ENCODE results near the gene SERTM1. TPM values are rescaled to one million over a fixed set of nuclear protein-coding genes. Genes with fewer than 3 reads are reported as not detected.
A peak's percentile ranks its signal among the peaks of the same experiment; 100 is the strongest.

Gene SERTM1
- total RNA-seq, 1 donor, result under 0.01 TPM

DNA sequence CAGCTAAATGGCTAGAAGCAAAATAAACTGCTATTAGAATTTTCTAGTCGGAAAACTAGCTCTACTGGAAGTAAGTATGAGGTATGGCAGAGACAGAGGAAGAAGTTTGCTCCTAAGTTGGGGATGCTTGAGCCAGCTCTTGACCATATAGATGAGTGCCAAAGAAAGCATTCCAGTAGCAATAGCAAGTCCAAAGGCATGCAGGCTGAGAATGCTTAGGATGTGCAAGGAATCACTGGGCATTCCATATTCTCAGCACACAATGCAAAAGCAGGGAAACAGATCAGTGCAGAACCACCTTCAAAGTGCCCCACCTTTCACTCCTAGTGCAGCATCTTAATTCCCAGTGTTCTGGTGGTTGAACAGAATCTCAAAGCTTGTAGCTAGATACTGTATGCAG lies 32.9 kb downstream of the SERTM1 start:
- DNase-seq (ENCODE audit: low read depth), result peak; percentile 92
- TF ChIP-seq, protein P1, sequence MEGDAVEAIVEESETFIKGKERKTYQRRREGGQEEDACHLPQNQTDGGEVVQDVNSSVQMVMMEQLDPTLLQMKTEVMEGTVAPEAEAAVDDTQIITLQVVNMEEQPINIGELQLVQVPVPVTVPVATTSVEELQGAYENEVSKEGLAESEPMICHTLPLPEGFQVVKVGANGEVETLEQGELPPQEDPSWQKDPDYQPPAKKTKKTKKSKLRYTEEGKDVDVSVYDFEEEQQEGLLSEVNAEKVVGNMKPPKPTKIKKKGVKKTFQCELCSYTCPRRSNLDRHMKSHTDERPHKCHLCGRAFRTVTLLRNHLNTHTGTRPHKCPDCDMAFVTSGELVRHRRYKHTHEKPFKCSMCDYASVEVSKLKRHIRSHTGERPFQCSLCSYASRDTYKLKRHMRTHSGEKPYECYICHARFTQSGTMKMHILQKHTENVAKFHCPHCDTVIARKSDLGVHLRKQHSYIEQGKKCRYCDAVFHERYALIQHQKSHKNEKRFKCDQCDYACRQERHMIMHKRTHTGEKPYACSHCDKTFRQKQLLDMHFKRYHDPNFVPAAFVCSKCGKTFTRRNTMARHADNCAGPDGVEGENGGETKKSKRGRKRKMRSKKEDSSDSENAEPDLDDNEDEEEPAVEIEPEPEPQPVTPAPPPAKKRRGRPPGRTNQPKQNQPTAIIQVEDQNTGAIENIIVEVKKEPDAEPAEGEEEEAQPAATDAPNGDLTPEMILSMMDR (IDR thresholded peaks at IDR 0.05; ENCODE audit: insufficient read depth, low read length), result no peak
- H3K4me3 ChIP-seq (ENCODE audit: low read depth, low read length), result no peak overlapping the region

DNA sequence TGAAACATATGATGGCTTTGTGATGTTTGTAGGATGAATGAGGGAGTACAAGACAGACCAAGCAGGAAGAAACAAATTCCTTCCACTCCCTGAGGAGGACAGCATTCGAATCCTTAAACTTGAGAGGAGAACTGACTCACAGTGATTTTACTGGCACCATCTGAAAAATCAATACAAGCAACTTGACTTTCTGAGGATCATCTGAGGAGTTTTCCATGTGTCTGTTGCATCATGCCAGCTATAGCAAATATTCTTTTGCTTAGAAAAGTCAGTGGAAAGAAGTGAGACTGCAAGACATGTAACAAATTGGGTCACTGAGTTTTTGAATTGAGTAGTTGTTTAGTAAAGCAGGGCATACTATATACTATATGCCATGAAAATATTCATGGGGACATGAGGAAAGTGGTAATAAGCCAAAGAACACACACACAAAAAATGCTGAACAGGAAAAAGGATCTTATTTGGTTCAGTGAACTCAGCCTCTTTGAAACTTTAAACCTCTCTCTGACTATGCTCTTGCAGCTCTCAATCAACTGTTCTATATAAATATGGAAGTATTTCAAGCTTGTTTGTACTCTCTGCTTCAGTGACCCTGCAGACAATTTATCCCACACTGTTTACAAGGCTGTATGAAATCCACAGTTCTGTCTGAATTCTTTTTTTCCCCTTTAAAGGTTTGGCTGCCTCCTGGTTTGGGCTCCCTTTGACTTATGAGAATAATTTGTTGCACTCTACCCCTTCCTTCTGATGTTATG lies 35.5 kb downstream of the SERTM1 start:
- DNase-seq (ENCODE audit: low read depth), result peak; percentile 22
- TF ChIP-seq, protein P1 (IDR thresholded peaks at IDR 0.05; ENCODE audit: insufficient read depth, low read length), result no peak
- no peak overlapping the region for H3K4me3 ChIP-seq (ENCODE audit: low read depth, low read length)

DNA sequence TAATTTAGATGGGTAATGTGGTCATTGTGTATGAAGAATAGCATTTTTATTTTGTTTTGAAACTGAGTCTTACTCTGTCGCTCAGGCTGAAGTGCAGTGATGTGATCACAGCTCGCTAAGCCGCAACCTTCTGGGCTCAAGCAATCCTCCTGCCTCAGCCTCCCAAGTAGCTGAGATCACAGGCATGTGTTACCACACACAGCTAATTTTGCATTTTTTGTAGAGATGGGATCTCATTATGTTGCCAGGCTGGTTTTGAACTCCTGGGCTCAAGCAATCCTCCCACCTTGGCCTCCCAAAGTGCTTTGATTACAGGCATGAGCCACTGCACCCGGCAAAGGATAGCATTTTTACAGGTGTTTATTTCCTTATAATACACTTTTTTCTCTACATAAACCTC lies 36.6 kb downstream of the SERTM1 start:
- DNase-seq (ENCODE audit: low read depth), result no peak
- no peak overlapping the region for H3K4me3 ChIP-seq (ENCODE audit: low read depth, low read length)
- TF ChIP-seq, protein P1 (IDR thresholded peaks at IDR 0.05; ENCODE audit: insufficient read depth, low read length), result no peak

DNA sequence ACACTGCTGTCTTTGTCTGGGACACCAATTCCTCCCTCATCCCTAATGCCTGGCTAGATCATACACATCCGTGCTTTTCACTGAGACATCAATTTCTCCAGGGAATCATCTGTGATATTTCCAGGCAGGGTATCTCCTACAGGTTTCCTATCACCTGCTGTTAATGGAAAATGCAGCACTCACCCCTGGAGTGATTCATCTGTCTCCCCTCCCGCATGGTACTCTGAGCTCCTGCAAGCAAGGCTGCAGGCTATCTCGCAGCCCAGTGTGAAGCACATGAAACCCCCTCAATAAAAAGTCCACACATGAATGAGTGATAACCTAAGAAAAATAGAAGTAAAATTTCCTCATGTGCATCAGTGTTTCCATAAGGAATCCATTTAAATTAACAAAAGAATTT lies 38.5 kb downstream of the SERTM1 start:
- no peak overlapping the region for H3K4me3 ChIP-seq (ENCODE audit: low read depth, low read length)
- DNase-seq (ENCODE audit: low read depth), result no peak
- TF ChIP-seq, protein P1 (IDR thresholded peaks at IDR 0.05; ENCODE audit: insufficient read depth, low read length), result no peak

DNA sequence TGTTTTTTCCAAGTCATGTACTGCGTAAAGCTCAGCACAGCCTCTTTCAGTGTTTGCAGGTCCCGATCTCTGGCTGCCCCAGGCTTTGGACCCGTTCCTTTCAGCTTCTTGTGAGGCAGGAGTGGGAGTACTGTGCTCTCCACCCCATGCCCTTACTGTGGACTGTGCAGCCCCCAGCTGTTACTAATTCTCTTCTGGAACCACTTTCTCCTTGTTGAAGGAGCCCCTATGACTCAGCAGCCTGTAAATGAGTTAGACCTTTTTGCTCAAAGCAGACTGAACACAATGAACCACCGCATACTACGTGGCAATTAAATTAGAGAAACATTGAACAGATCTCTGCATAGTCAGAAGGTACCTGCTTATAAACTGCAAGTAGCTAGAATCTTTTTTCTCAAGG lies 39.0 kb downstream of the SERTM1 start:
- DNase-seq (ENCODE audit: low read depth), result peak; percentile 92
- TF ChIP-seq, protein P1 (IDR thresholded peaks at IDR 0.05; ENCODE audit: insufficient read depth, low read length), result no peak
- peak overlapping the region; percentile 4 for H3K4me3 ChIP-seq (ENCODE audit: low read depth, low read length)

DNA sequence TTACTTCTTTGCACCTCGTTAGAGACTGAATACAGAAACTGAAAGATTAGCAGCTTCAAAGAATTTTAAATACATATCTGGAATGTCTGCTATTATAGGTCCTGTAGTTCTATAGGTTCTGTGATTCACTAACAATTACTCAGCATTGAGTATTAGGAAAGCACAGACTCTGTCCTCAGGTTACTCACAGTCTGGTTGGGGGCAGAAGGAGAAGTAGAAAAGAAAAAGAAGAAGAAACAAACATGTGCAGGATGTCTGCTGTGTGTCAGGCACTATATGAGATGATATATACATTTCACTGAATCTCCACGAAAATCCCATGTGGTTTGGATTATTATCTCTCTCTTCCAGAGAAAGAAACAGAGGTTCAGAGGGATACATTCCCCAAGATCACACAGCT lies 40.1 kb downstream of the SERTM1 start:
- TF ChIP-seq, protein P1 (IDR thresholded peaks at IDR 0.05; ENCODE audit: insufficient read depth, low read length), result no peak
- DNase-seq (ENCODE audit: low read depth), result peak; percentile 21

DNA sequence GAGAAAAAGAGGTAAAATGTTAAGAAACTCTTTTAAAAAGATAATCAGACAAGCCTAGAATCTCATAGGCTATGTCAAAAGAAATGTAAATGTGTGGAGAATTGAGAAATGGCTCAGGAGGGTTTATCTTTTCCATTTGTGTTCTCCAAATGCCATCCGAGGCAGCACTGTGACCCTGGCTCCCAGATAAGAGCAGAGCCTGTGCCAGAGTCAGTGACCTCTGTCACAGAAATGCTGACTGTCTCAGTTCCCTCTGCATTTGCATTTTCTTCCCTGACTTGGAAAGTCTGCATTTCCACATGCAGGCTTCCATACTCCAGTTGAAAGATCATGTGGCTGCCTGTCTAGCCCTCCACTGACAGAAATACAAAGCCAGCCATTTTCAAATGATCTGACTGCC lies 42.0 kb downstream of the SERTM1 start:
- no peak for DNase-seq (ENCODE audit: low read depth)
- TF ChIP-seq, protein P1 (IDR thresholded peaks at IDR 0.05; ENCODE audit: insufficient read depth, low read length), result no peak
- no peak overlapping the region for H3K4me3 ChIP-seq (ENCODE audit: low read depth, low read length)

More for the DNA sequence above, 40.1 kb downstream of the SERTM1 start:
- no peak overlapping the region for H3K4me3 ChIP-seq (ENCODE audit: low read depth, low read length)

Measured in fibroblast of the aortic adventitia (primary cell).